NCI-H524 (cell line): ENCODE results near the gene ROBO2.
A peak's percentile ranks its signal among the peaks of the same experiment; 100 is the strongest.

Source experiments
- DNase-seq, 2 experiments: peaks; one replicate each; lab custom pipeline; 2025; lab: John Stamatoyannopoulos, UW

The ROBO2 gene

GRCh38 chr3:77500721-77501120 lies 460.8 kb downstream of the ROBO2 start:
- no peak for DNase-seq

- peak in 1 of 2 experiments; percentile 35 for DNase-seq
These were observed 466.5 kb downstream of the ROBO2 start for GRCh38 chr3:77506384-77506783.

GRCh38 chr3:77513542-77513941 lies 473.6 kb downstream of the ROBO2 start:
- peak in 1 of 2 experiments; percentile 12 for DNase-seq

GRCh38 chr3:77514766-77515165 lies 474.9 kb downstream of the ROBO2 start:
- DNase-seq = no peak

- DNase-seq = no peak
These were observed 484.6 kb downstream of the ROBO2 start for GRCh38 chr3:77524463-77524862.

- DNase-seq = no peak
These were observed 485.2 kb downstream of the ROBO2 start for GRCh38 chr3:77524946-77525682.

- no peak for DNase-seq
These were observed 486.7 kb downstream of the ROBO2 start for GRCh38 chr3:77526573-77527113.

GRCh38 chr3:77529522-77529921 lies 489.6 kb downstream of the ROBO2 start:
- no peak for DNase-seq

- peak; percentile 22 to 58 for DNase-seq
These were observed 491.0 kb downstream of the ROBO2 start for GRCh38 chr3:77530870-77531269.

- no peak for DNase-seq
These were observed 495.2 kb downstream of the ROBO2 start for GRCh38 chr3:77535116-77535515.

- DNase-seq = peak in 1 of 2 experiments; percentile 2
These were observed 496.3 kb downstream of the ROBO2 start for GRCh38 chr3:77536038-77536775.

- no peak for DNase-seq
These were observed 499.1 kb downstream of the ROBO2 start for GRCh38 chr3:77539014-77539413.

- no peak for DNase-seq
These were observed 499.8 kb downstream of the ROBO2 start for GRCh38 chr3:77539677-77540076.

GRCh38 chr3:77541203-77541922 lies 501.5 kb downstream of the ROBO2 start:
- no peak for DNase-seq

GRCh38 chr3:77546246-77546645 lies 506.3 kb downstream of the ROBO2 start:
- DNase-seq = no peak

- DNase-seq = no peak
These were observed 509.1 kb downstream of the ROBO2 start for GRCh38 chr3:77549034-77549433.

- DNase-seq = no peak
These were observed 513.3 kb downstream of the ROBO2 start for GRCh38 chr3:77553240-77553639.

GRCh38 chr3:77562089-77562488 lies 522.2 kb downstream of the ROBO2 start:
- DNase-seq = no peak

- no peak for DNase-seq
These were observed 523.1 kb downstream of the ROBO2 start for GRCh38 chr3:77563012-77563411.

GRCh38 chr3:77566055-77566454 lies 526.2 kb downstream of the ROBO2 start:
- no peak for DNase-seq

- DNase-seq = no peak
These were observed 532.2 kb downstream of the ROBO2 start for GRCh38 chr3:77571971-77572715.

- DNase-seq = peak; percentile 4 to 48
These were observed 537.4 kb downstream of the ROBO2 start for GRCh38 chr3:77577264-77577663.
